Measurements from ENCODE around the gene DISC1.

DNA sequence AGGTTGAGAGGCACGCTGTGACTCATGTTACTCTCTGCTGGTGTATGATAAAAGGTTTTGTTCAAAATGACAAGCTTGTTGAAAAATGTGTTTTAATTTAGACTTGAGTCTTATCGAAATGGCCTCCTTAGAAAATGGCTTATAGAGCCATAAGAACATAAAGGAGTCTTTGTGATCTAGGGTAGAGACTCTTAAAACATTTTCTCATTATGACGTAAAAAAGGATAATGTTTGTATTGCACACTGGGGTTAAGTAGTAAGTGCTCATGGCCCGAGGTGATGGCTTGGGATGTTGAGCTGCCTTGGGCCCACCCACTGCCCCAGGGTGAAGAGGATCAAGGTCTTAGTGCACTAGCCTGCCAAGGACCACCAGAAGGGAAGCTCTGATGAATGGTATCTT, 117.4 kb downstream of the DISC1 start:
- TF ChIP-seq EZH2phosphoT487 (IDR thresholded peaks at IDR 0.05; ENCODE audit: insufficient read depth, low read depth) (no peak), EZH2 (IDR thresholded peaks at IDR 0.05; ENCODE audit: insufficient read depth, poor library complexity, severe bottlenecking) (no peak)

Measured in GM23248 (cell line).